MCF 10A (cell line): Measurements from ENCODE around the gene KDM5B. TPM values are rescaled to one million over a fixed set of nuclear protein-coding genes. Genes with fewer than 3 reads are reported as not detected.

Source experiments
- BruUV-seq: library from RNA; stranded (reverse); fragments of 400-500 nt; replicated peaks from 2 replicates; lab custom pipeline; 2021; lab: Mats Ljungman, UMichigan
- CTCF ChIA-PET: fragments of 300-600 bp; sonication (Branson Sonifier 250); formaldehyde crosslinking; extraction: SDS; loops from one replicate; lab custom pipeline; 2021; ENCODE audit warnings: antibody characterized with exemption, inconsistent platforms; lab: Yijun Ruan, JAX
- POLR2A ChIA-PET: fragments of 300-600, 350-650 bp; sonication (Branson Sonifier 250); formaldehyde crosslinking; extraction: SDS; loops from one replicate; lab custom pipeline; 2020; ENCODE audit warnings: antibody characterized with exemption, inconsistent platforms; lab: Yijun Ruan, JAX
- DNase-seq: peaks from one replicate; pipeline ENCODE4 v3.0.0-alpha.2; 2018; ENCODE audit not compliant: unreplicated experiment
- H3K27ac Mint-ChIP-seq: one replicate; pipeline ENCODE4 v1.8.0; 2022; ENCODE audit warnings: mild to moderate bottlenecking, low read depth, mixed read lengths; ENCODE audit not compliant: unreplicated experiment
- H3K27me3 Mint-ChIP-seq: one replicate; pipeline ENCODE4 v1.8.0; 2022; ENCODE audit warnings: mixed read lengths; ENCODE audit not compliant: insufficient read depth, unreplicated experiment
- H3K36me3 Mint-ChIP-seq: one replicate; pipeline ENCODE4 v1.8.0; 2022; ENCODE audit warnings: mild to moderate bottlenecking, moderate library complexity, mixed read lengths; ENCODE audit not compliant: insufficient read depth, unreplicated experiment
- H3K4me1 Mint-ChIP-seq: one replicate; pipeline ENCODE4 v1.8.0; 2022; ENCODE audit warnings: mixed read lengths; ENCODE audit not compliant: insufficient read depth, unreplicated experiment
- H3K4me3 Mint-ChIP-seq: one replicate; pipeline ENCODE4 v1.8.0; 2022; ENCODE audit warnings: mild to moderate bottlenecking, moderate library complexity, mixed read lengths; ENCODE audit not compliant: unreplicated experiment
- H3K9me3 Mint-ChIP-seq: one replicate; pipeline ENCODE4 v1.8.0; 2022; ENCODE audit warnings: mixed read lengths; ENCODE audit not compliant: unreplicated experiment
- intact Hi-C: fragments of 100-400 bp; cut with micrococcal nuclease; formaldehyde crosslinking; loops from 2 replicates; pipeline ENCODE4 v1.14.1; 2022
- total RNA-seq: library from RNA; stranded (reverse); gene quantifications from 2 replicates; pipeline ENCODE4 v1.2.3, GENCODE V29; 2022
- TF ChIP-seq, protein P1 (sequence below): fragments of 200-600 bp; IDR thresholded peaks from one replicate; pipeline ENCODE4 v1.8.0; 2022; ENCODE audit warnings: antibody characterized with exemption, mild to moderate bottlenecking; ENCODE audit not compliant: unreplicated experiment

Gene KDM5B
- total RNA-seq, 1 experiment from 2014 or later: 180 TPM

DNA sequence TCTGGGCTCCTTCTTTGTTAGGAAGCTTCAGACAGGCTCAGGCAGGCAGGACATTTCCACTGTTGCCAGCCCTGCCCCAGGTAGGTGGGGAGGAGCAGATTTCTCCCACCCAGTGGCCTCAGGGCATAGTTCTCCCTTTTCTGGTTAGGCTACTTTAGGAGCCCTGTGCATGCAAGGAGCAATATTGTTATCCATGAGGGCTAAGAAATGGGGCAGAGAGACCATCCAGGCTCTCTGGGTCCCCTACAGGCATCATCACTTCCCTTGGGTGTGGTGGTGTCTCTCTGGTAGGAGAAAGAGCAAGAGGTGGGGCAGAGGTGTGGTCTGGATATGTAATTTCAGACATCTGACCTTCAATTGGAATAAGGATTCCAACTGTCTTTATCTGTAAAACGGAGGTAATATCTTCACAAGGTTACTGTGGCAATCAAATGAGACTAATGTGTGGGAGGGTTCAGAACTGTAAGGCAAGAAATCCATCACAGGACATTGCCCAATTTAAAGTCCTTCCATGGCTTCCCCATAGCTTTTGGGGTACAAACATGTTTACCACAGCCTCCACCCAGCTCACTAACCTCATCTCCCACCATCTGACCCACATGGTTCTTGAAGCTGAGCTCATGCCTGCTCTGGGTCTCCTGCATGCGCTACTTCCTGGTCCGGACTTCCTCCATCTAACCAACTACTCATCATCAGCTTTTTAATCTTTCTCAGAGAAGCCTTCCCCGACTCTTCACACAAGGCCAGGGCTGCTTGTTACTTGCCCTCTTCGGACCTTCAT lies 28.6 kb upstream of the KDM5B start:
- CTCF ChIA-PET: interaction anchor here (2.2 kb wide), 1 partner anchor 15 kb away, joined by 13 read pairs; no protein-coding TSS in a partner anchor
- TF ChIP-seq, protein P1, sequence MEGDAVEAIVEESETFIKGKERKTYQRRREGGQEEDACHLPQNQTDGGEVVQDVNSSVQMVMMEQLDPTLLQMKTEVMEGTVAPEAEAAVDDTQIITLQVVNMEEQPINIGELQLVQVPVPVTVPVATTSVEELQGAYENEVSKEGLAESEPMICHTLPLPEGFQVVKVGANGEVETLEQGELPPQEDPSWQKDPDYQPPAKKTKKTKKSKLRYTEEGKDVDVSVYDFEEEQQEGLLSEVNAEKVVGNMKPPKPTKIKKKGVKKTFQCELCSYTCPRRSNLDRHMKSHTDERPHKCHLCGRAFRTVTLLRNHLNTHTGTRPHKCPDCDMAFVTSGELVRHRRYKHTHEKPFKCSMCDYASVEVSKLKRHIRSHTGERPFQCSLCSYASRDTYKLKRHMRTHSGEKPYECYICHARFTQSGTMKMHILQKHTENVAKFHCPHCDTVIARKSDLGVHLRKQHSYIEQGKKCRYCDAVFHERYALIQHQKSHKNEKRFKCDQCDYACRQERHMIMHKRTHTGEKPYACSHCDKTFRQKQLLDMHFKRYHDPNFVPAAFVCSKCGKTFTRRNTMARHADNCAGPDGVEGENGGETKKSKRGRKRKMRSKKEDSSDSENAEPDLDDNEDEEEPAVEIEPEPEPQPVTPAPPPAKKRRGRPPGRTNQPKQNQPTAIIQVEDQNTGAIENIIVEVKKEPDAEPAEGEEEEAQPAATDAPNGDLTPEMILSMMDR: no peak
- no peaks in the 10 kb centered on the region for H3K9me3 Mint-ChIP-seq
- H3K27ac Mint-ChIP-seq: no peak overlapping the region
- DNase-seq: no peak
- H3K27me3 Mint-ChIP-seq: no peaks in the 10 kb centered on the region
- H3K4me1 Mint-ChIP-seq: peaks cover 20% of the 10 kb centered on the region
- BruUV-seq: no TSS peak
- intact Hi-C loops: no loop called here
- POLR2A ChIA-PET: interaction anchor here (0.6 to 2.1 kb wide), 7 partner anchors 9 to 169 kb away, joined by 3 to 10 read pairs (median 3); partner anchors contain the start of genes KDM5B and PCAT6
- no peak overlapping the region for H3K4me3 Mint-ChIP-seq
- no peaks in the 10 kb centered on the region for H3K36me3 Mint-ChIP-seq

DNA sequence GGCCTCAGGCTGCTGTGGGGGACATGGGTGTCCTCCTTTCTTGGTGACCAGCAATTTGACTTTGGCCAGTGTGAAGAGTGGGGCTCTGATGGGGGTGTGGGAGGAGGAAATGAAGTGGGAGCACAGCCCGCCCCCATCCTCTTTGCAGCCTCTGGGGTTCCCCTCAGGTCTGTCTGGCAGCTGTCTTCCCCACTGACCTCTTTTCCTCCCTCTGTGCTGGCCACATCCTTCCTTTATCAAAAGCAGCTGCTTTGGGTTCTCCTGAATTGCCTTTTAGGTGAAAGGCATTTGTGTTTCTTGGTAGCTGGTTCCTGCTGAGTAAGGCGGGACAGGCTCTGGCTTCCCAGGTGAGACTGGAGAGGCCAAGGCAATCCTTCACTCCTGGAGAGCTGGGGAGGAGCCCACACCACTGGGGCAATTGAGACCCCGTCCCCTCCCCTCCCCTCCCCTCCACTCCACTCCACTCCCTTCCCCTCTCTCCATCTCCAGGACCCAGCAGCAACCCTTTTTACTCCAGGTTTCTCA lies 27.4 kb upstream of the KDM5B start:
- Mint-ChIP-seq H3K27me3 (no peaks in the 10 kb centered on the region), H3K4me1 (peaks cover 20% of the 10 kb centered on the region), H3K27ac (no peak overlapping the region), H3K4me3 (no peak overlapping the region), H3K9me3 (no peaks in the 10 kb centered on the region), H3K36me3 (no peaks in the 10 kb centered on the region)
- DNase-seq: no peak
- ChIA-PET POLR2A (interaction anchor here (0.5 to 2.7 kb wide), 8 partner anchors 8 to 63 kb away, joined by 3 to 15 read pairs (median 6); partner anchors contain the start of genes PCAT6 and RABIF), CTCF (interaction anchor here (0.5 to 2.2 kb wide), 3 partner anchors 11 to 55 kb away, joined by 3 to 13 read pairs (median 3); no protein-coding TSS in a partner anchor)
- BruUV-seq: no TSS peak
- intact Hi-C loops: no loop called here
- TF ChIP-seq, protein P1: no peak

DNA sequence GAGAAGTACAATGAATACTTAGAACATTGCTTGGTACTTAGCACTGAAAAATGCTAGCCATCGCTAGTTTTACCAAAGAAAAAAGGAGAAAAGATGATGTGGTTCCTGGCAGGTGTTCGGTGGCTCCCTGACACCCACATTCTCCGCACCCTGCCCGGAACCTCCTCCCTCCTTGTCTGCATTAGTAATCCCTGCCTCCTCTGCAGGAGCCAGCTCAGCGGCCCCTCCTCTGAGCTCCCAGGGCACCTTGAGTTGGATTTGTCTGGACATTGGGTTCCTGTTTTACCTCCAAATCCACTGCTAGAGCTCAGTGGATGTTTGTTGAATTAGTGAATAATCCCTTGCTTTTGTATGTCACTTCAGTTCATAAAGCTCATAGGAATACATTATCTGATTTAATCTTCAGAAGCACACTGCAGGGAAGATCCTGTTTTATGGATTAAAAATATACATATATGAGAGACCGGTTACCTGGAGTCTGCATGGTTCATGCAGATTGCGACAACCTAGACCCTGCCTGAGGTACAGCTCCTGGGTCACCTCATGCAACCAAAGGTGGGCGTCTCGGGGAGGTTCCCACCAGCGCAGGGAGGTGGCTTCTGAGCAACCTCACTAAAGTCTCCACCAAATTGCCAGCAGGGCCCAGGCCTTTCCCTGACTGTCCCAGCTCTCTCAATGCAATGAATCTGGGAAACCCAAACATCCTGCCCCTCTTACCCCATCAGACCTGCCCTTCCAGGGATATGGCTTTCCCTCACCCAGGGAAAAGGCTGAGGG lies 26.7 kb upstream of the KDM5B start:
- Mint-ChIP-seq H3K36me3 (no peaks in the 10 kb centered on the region), H3K4me3 (no peak overlapping the region), H3K27ac (no peak overlapping the region), H3K4me1 (peaks cover 20% of the 10 kb centered on the region), H3K9me3 (no peaks in the 10 kb centered on the region), H3K27me3 (no peaks in the 10 kb centered on the region)
- no TSS peak for BruUV-seq
- POLR2A ChIA-PET: interaction anchor here (0.5 to 2.7 kb wide), 10 partner anchors 9 to 63 kb away, joined by 3 to 15 read pairs (median 5); partner anchors contain the start of genes KDM5B, PCAT6 and RABIF
- intact Hi-C loops: no loop called here
- CTCF ChIA-PET: interaction anchor here (0.6 to 2.2 kb wide), 5 partner anchors 11 to 1452 kb away, joined by 3 to 13 read pairs (median 3); no protein-coding TSS in a partner anchor
- TF ChIP-seq, protein P1: no peak
- DNase-seq: peak; percentile 46
